ENCODE measurements around the gene KANSL2. TPM values are rescaled to one million over a fixed set of nuclear protein-coding genes. Genes with fewer than 3 reads are reported as not detected.
A peak's percentile ranks its signal among the peaks of the same experiment; 100 is the strongest.

Gene KANSL2
- total RNA-seq, 1 experiment from 2014 or later, result 41.6 TPM

GRCh38 chr12:48695859-48696258 is 13.8 kb upstream of the KANSL2 start:
- no peak for ATAC-seq
- BruUV-seq (replicated peaks), result TSS peak; percentile 1
- intact Hi-C loops (cut with micrococcal nuclease), result no loop called here
- 0 out of 2 replicates have a peak, but pooled peaks cover 11% of the 10 kb centered on the region for H4K20me1 ChIP-seq (ENCODE audit: insufficient read depth)
- H2AFZ ChIP-seq (ENCODE audit: low read depth, low read length, poor library complexity, severe bottlenecking), result no peak overlapping the region
- H3K9me3 ChIP-seq (ENCODE audit: control insufficient read depth in 1 of 2, insufficient read depth in 1 of 2, low read depth in 1 of 2, low read length in 2 of 2), result no peaks in the 10 kb centered on the region
- TF ChIP-seq CTCF (IDR thresholded peaks at IDR 0.05 in 2 of 3, conservative IDR thresholded peaks at IDR 0.05 in 1 of 3; ENCODE audit: borderline replicate concordance in 1 of 3, insufficient read depth in 1 of 3, low read depth in 2 of 3, low read length in 2 of 3) (no peak), CEBPB (IDR thresholded peaks at IDR 0.05; ENCODE audit: low read depth) (no peak), RAD21 (IDR thresholded peaks at IDR 0.05; ENCODE audit: low read depth) (no peak), EZH2phosphoT487 (IDR thresholded peaks at IDR 0.05; ENCODE audit: borderline replicate concordance) (no peak)
- H3K79me2 ChIP-seq (ENCODE audit: insufficient read depth, low read length), result peaks cover 91% of the 10 kb centered on the region
- no peak overlapping the region for H3K9ac ChIP-seq (ENCODE audit: low read length)
- POLR2A ChIA-PET, result interaction anchor here (0.7 kb wide), 1 partner anchor 13 kb away, joined by 4 read pairs; no protein-coding TSS in a partner anchor
- RAD21 ChIA-PET (ENCODE audit: low non-redundant PET in 1 of 2, low total read pairs in 2 of 2, uncharacterized antibody in 2 of 2, unreplicated experiment in 2 of 2), result no interaction called here
- no peaks in the 10 kb centered on the region for H3K27me3 ChIP-seq (ENCODE audit: insufficient read depth, low read length)
- H3K4me3 ChIP-seq (replicated peaks in 1 of 2; ENCODE audit: low read depth in 1 of 2, low read length in 2 of 2), result no peak overlapping the region
- peaks cover 51 to 75% of the 10 kb centered on the region in 2 experiments for H3K36me3 ChIP-seq (ENCODE audit: control insufficient read depth in 1 of 2, insufficient read depth in 2 of 2, low read length in 2 of 2)
- no peak for DNase-seq (ENCODE audit: low read depth, low spot score)
- H3K27ac ChIP-seq (ENCODE audit: low read depth, low read length), result no peak overlapping the region
- H3K9me2 ChIP-seq (ENCODE audit: insufficient read depth), result no peaks in the 10 kb centered on the region
- CTCF ChIA-PET, result no interaction called here
- no peaks in the 10 kb centered on the region for H3K4me1 ChIP-seq (ENCODE audit: control insufficient read depth in 1 of 2, insufficient read depth in 2 of 2, low read length in 2 of 2)
- no peak overlapping the region for H3K4me2 ChIP-seq (ENCODE audit: low read length)

GRCh38 chr12:48694038-48694437 is 12.0 kb upstream of the KANSL2 start:
- Histone ChIP-seq H2AFZ (ENCODE audit: low read depth, low read length, poor library complexity, severe bottlenecking) (no peak overlapping the region), H3K79me2 (ENCODE audit: insufficient read depth, low read length) (peaks cover 88% of the 10 kb centered on the region), H3K4me3 (replicated peaks in 1 of 2; ENCODE audit: low read depth in 1 of 2, low read length in 2 of 2) (no peak overlapping the region), H3K9me3 (ENCODE audit: control insufficient read depth in 1 of 2, insufficient read depth in 1 of 2, low read depth in 1 of 2, low read length in 2 of 2) (no peaks in the 10 kb centered on the region), H4K20me1 (ENCODE audit: insufficient read depth) (peaks cover 11% of the 10 kb centered on the region; the same call in 1 of the 2 replicates), H3K9me2 (ENCODE audit: insufficient read depth) (no peaks in the 10 kb centered on the region), H3K4me2 (ENCODE audit: low read length) (no peak overlapping the region), H3K36me3 (ENCODE audit: control insufficient read depth in 1 of 2, insufficient read depth in 2 of 2, low read length in 2 of 2) (peaks cover 56 to 70% of the 10 kb centered on the region in 2 experiments), H3K9ac (ENCODE audit: low read length) (no peak overlapping the region), H3K27me3 (ENCODE audit: insufficient read depth, low read length) (no peaks in the 10 kb centered on the region), H3K4me1 (ENCODE audit: control insufficient read depth in 1 of 2, insufficient read depth in 2 of 2, low read length in 2 of 2) (no peaks in the 10 kb centered on the region), H3K27ac (ENCODE audit: low read depth, low read length) (no peak overlapping the region)
- intact Hi-C loops (cut with micrococcal nuclease), result no loop called here
- CTCF ChIA-PET, result no interaction called here
- DNase-seq (ENCODE audit: low read depth, low spot score) (no peak), ATAC-seq (no peak)
- RAD21 ChIA-PET (ENCODE audit: low non-redundant PET in 1 of 2, low total read pairs in 2 of 2, uncharacterized antibody in 2 of 2, unreplicated experiment in 2 of 2), result no interaction called here
- no TSS peak for BruUV-seq (replicated peaks)
- POLR2A ChIA-PET, result no interaction called here
- TF ChIP-seq JUND (IDR thresholded peaks at IDR 0.05), result no peak
- TF ChIP-seq ATF3 (IDR thresholded peaks at IDR 0.05), result no peak
- TF ChIP-seq YY1 (IDR thresholded peaks at IDR 0.05; ENCODE audit: extremely low read depth, insufficient replicate concordance, low read depth, low read length), result no peak
- TF ChIP-seq EZH2 (IDR thresholded peaks at IDR 0.05), result no peak
- no peak for TF ChIP-seq CBX3 (IDR thresholded peaks at IDR 0.05; ENCODE audit: low read depth)
- TF ChIP-seq EGR1 (IDR thresholded peaks at IDR 0.05; ENCODE audit: low read depth), result no peak
- no peak for TF ChIP-seq POLR2A (IDR thresholded peaks at IDR 0.05; ENCODE audit: borderline replicate concordance, extremely low read depth, insufficient read depth, insufficient read length)
- no peak for TF ChIP-seq ZFX (IDR thresholded peaks at IDR 0.05)
- TF ChIP-seq MAX (IDR thresholded peaks at IDR 0.05), result no peak
- TF ChIP-seq TCF7L2 (IDR thresholded peaks at IDR 0.05; ENCODE audit: borderline replicate concordance, extremely low read depth, insufficient read depth, insufficient read length), result no peak
- no peak for TF ChIP-seq RAD21 (IDR thresholded peaks at IDR 0.05; ENCODE audit: low read depth)
- TF ChIP-seq SRF (IDR thresholded peaks at IDR 0.05; ENCODE audit: low read depth), result no peak
- TF ChIP-seq SIN3A (IDR thresholded peaks at IDR 0.05; ENCODE audit: low read depth), result no peak
- TF ChIP-seq ZNF274 (IDR thresholded peaks at IDR 0.05; ENCODE audit: low read depth, low read length), result no peak
- TF ChIP-seq CEBPB (IDR thresholded peaks at IDR 0.05; ENCODE audit: low read depth), result no peak
- no peak for TF ChIP-seq EZH2phosphoT487 (IDR thresholded peaks at IDR 0.05; ENCODE audit: borderline replicate concordance)
- TF ChIP-seq ZBTB33 (IDR thresholded peaks at IDR 0.05; ENCODE audit: extremely low read depth, insufficient replicate concordance, low read length), result no peak

Data from HCT116 (cell line).